HepG2 (cell line): Measurements from ENCODE around the gene IGSF8. TPM values are rescaled to one million over a fixed set of nuclear protein-coding genes. Genes with fewer than 3 reads are reported as not detected.

Experiments
- BCL6 ChIP-seq: IDR thresholded peaks from 2 replicates; pipeline ENCODE4 v1.6.1; 2016; ENCODE audit warnings: missing genetic modification reagents, missing compliant biosample characterization
- CCDC6 ChIP-seq: sonication (generic); formaldehyde crosslinking; IDR thresholded peaks from 2 replicates; pipeline ENCODE4 v1.8.1; 2022; ENCODE audit warnings: mild to moderate bottlenecking, missing genetic modification reagents, moderate library complexity
- DNMT3B ChIP-seq: conservative IDR thresholded peaks from 2 replicates; pipeline ENCODE4 v1.6.1; 2016; ENCODE audit warnings: missing biosample characterization, control low read depth
- FOXA1 ChIP-seq, 2 experiments: fragments of 450-650 bp in 1 of 2; sonication (generic) in 1 of 2; formaldehyde crosslinking in 1 of 2; IDR thresholded peaks; 2 replicates each; pipeline versions ENCODE4 v1.4.0 to v1.6.1; 2016 to 2020; ENCODE audit warnings: missing genetic modification reagents in 1 of 2
- JUND ChIP-seq: sonication (generic); formaldehyde crosslinking; IDR thresholded peaks from 2 replicates; pipeline ENCODE4 v1.8.0; 2022; ENCODE audit warnings: mild to moderate bottlenecking, missing genetic modification reagents
- NFE2L2 ChIP-seq: fragments of 150-350 bp; IDR thresholded peaks from 2 replicates; pipeline ENCODE4 v1.6.1; 2014; ENCODE audit warnings: low read length
- POLR2A ChIP-seq, 2 experiments: IDR thresholded peaks; 2 replicates each; pipeline ENCODE4 v1.6.1; 2011; ENCODE audit warnings: low read depth in 2 of 2, low read length in 2 of 2, mild to moderate bottlenecking in 1 of 2, moderate library complexity in 1 of 2; ENCODE audit not compliant: insufficient read depth in 1 of 2
- RCOR2 ChIP-seq: IDR thresholded peaks from 2 replicates; pipeline ENCODE4 v1.6.1; 2016; ENCODE audit warnings: missing biosample characterization, missing genetic modification reagents
- ZFP62 ChIP-seq: sonication (generic); formaldehyde crosslinking; IDR thresholded peaks from 2 replicates; pipeline ENCODE4 v1.4.0; 2020; ENCODE audit warnings: missing genetic modification reagents
- ZNF12 ChIP-seq: sonication (generic); formaldehyde crosslinking; IDR thresholded peaks from 2 replicates; pipeline ENCODE4 v1.5.0; 2020; ENCODE audit warnings: missing genetic modification reagents
- ZNF839 ChIP-seq: sonication (generic); formaldehyde crosslinking; IDR thresholded peaks from 2 replicates; pipeline ENCODE4 v1.4.0; 2020; ENCODE audit warnings: missing genetic modification reagents, mild to moderate bottlenecking, borderline replicate concordance
- polyA plus RNA-seq, 8 experiments: library from polyadenylated mRNA; depleted of rRNA in 3 of 8; stranded (reverse) in 7 of 8; unstranded in 1 of 8; fragments of >200 nt; fragmentation: Illumina TruSeq in 4 of 8; extraction: Trizol in 4 of 8; gene quantifications; 2 replicates each; pipeline versions ENCODE4 v1.2.1 to v1.2.3, GENCODE V29; 2011 to 2016; ENCODE audit warnings: low read depth in 4 of 8, missing spikeins in 1 of 8, mixed read lengths in 1 of 8; ENCODE audit not compliant: insufficient read depth in 1 of 8
- total RNA-seq, 5 experiments: library from RNA; depleted of rRNA; stranded (reverse); fragments of >200 nt; fragmentation: Illumina TruSeq; extraction: Trizol; gene quantifications; 2 replicates each; pipeline ENCODE4 v1.2.3, GENCODE V29; 2016; ENCODE audit warnings: low read depth in 1 of 5
- TF ChIP-seq, protein P1 (sequence below): IDR thresholded peaks from 2 replicates; pipeline ENCODE4 v1.6.1; 2016; ENCODE audit warnings: low read depth, missing genetic modification reagents, missing compliant biosample characterization

IGSF8 gene
- total and polyA plus RNA-seq, 2 of the 13 experiments (the other 11 are each of a cell fraction or from before 2014, with no cell fraction given): 24.0 to 41.0 TPM

DNA sequence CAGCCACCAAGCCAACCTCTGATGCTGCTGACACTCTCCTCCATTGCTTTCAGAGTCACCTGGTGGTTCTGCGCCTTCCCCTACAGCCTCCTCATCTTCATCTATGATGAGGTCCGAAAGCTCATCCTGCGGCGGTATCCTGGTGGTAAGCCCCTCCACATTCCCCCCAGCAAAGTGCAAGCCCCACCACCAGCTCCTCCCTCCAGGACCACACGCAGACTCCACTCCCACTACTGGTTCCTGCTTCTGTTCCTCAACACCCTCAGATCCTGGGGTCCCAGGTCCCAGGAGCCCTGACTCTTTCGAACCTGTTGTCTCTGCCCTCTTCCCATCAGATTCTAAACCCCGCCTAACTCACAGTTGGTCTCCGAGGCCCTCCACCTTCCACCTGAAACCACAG is 41.4 kb upstream of the IGSF8 start (continued):
- TF ChIP-seq DNMT3B (CRISPR knock-in tag) (no peak), ZNF839 (CRISPR knock-in tag) (no peak), FOXA1 (IDR thresholded peaks at IDR 0.05) (no peak), FOXA1 (CRISPR knock-in tag; IDR thresholded peaks at IDR 0.05) (no peak), POLR2A (IDR thresholded peaks at IDR 0.05; ENCODE audit: insufficient read depth in 1 of 2, low read depth in 2 of 2, low read length in 2 of 2) (no peak), RCOR2 (CRISPR knock-in tag) (no peak), ZNF12 (CRISPR knock-in tag) (no peak), ZFP62 (no peak), NFE2L2 (no peak), CCDC6 (CRISPR knock-in tag) (no peak), JUND (no peak), BCL6 (CRISPR knock-in tag) (no peak)
- TF ChIP-seq, protein P1, sequence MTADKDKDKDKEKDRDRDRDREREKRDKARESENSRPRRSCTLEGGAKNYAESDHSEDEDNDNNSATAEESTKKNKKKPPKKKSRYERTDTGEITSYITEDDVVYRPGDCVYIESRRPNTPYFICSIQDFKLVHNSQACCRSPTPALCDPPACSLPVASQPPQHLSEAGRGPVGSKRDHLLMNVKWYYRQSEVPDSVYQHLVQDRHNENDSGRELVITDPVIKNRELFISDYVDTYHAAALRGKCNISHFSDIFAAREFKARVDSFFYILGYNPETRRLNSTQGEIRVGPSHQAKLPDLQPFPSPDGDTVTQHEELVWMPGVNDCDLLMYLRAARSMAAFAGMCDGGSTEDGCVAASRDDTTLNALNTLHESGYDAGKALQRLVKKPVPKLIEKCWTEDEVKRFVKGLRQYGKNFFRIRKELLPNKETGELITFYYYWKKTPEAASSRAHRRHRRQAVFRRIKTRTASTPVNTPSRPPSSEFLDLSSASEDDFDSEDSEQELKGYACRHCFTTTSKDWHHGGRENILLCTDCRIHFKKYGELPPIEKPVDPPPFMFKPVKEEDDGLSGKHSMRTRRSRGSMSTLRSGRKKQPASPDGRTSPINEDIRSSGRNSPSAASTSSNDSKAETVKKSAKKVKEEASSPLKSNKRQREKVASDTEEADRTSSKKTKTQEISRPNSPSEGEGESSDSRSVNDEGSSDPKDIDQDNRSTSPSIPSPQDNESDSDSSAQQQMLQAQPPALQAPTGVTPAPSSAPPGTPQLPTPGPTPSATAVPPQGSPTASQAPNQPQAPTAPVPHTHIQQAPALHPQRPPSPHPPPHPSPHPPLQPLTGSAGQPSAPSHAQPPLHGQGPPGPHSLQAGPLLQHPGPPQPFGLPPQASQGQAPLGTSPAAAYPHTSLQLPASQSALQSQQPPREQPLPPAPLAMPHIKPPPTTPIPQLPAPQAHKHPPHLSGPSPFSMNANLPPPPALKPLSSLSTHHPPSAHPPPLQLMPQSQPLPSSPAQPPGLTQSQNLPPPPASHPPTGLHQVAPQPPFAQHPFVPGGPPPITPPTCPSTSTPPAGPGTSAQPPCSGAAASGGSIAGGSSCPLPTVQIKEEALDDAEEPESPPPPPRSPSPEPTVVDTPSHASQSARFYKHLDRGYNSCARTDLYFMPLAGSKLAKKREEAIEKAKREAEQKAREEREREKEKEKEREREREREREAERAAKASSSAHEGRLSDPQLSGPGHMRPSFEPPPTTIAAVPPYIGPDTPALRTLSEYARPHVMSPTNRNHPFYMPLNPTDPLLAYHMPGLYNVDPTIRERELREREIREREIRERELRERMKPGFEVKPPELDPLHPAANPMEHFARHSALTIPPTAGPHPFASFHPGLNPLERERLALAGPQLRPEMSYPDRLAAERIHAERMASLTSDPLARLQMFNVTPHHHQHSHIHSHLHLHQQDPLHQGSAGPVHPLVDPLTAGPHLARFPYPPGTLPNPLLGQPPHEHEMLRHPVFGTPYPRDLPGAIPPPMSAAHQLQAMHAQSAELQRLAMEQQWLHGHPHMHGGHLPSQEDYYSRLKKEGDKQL (CRISPR knock-in tag): no peak
